HG02885 (cell line): ENCODE data around the gene ZFP36L1.
A peak's percentile ranks its signal among the peaks of the same experiment; 100 is the strongest.

Source experiments
- ATAC-seq: cut with Tn5 transposase; IDR thresholded peaks from one replicate; pipeline ENCODE4 v1.9.1; 2021; ENCODE audit warnings: mild to moderate bottlenecking; ENCODE audit not compliant: unreplicated experiment, poor library complexity

Gene ZFP36L1

GRCh38 chr14:68797121-68797670 lies 4.3 kb upstream of the ZFP36L1 start:
- ATAC-seq = no peak

GRCh38 chr14:68796418-68797101 lies 3.7 kb upstream of the ZFP36L1 start:
- no peak for ATAC-seq

GRCh38 chr14:68795597-68796417 lies 2.9 kb upstream of the ZFP36L1 start:
- ATAC-seq = peak; percentile 45

GRCh38 chr14:68794851-68795596 lies 2.2 kb upstream of the ZFP36L1 start:
- ATAC-seq = no peak

- no peak for ATAC-seq
Observed at GRCh38 chr14:68794130-68794850, 1.4 kb upstream of the ZFP36L1 start.

- no peak for ATAC-seq
Observed at GRCh38 chr14:68793734-68794129, 865 bp upstream of the ZFP36L1 start.

GRCh38 chr14:68792678-68792978 lies 239 bp downstream of the ZFP36L1 start:
- ATAC-seq = no peak

- no peak for ATAC-seq
Observed at GRCh38 chr14:68791902-68792677, 777 bp downstream of the ZFP36L1 start.

GRCh38 chr14:68791078-68791901 lies 1.6 kb downstream of the ZFP36L1 start:
- ATAC-seq = no peak

- ATAC-seq = no peak
Observed at GRCh38 chr14:68790644-68791077, 2.2 kb downstream of the ZFP36L1 start.

GRCh38 chr14:68789821-68790643 lies 2.8 kb downstream of the ZFP36L1 start:
- no peak for ATAC-seq

GRCh38 chr14:68788996-68789820 lies 3.7 kb downstream of the ZFP36L1 start:
- ATAC-seq = no peak

- ATAC-seq = no peak
Observed at GRCh38 chr14:68788275-68788995, 4.4 kb downstream of the ZFP36L1 start.

- no peak for ATAC-seq
Observed at GRCh38 chr14:68787092-68787992, 5.5 kb downstream of the ZFP36L1 start.

- no peak for ATAC-seq
Observed at GRCh38 chr14:68786491-68787091, 6.3 kb downstream of the ZFP36L1 start.
